ENCODE measurements around the gene RBFOX2.

DNA sequence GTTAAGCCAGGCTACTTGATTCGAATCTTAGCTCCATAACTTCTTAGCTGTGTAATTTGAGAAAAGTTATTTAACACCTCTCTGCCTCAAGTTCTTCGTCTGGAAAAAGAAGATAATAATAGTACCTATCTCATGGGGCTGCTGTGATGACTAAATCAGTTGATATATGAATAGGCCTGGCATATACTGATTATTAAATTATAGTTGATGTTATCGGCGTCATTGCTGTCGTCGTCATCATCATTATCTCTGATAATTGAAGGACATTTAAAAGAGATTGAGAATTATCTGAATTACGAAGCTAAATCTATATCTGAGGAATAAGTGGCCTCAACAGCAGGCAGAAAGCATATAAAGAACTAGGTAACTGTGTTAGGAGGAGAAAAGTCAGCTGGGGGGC lies 165.9 kb downstream of the RBFOX2 start:
- TF ChIP-seq POLR2AphosphoS5 (IDR thresholded peaks at IDR 0.05; ENCODE audit: low read depth, low read length) (no peak), TAF1 (IDR thresholded peaks at IDR 0.05; ENCODE audit: borderline replicate concordance, insufficient read depth, low read length) (no peak), SIN3A (IDR thresholded peaks at IDR 0.05; ENCODE audit: borderline replicate concordance, insufficient read depth, low read length) (no peak), FOXP2 (optimal IDR thresholded peaks at IDR 0.05; ENCODE audit: borderline replicate concordance, extremely low read depth, extremely low read length, insufficient read depth) (no peak)
- TF ChIP-seq, protein P1, sequence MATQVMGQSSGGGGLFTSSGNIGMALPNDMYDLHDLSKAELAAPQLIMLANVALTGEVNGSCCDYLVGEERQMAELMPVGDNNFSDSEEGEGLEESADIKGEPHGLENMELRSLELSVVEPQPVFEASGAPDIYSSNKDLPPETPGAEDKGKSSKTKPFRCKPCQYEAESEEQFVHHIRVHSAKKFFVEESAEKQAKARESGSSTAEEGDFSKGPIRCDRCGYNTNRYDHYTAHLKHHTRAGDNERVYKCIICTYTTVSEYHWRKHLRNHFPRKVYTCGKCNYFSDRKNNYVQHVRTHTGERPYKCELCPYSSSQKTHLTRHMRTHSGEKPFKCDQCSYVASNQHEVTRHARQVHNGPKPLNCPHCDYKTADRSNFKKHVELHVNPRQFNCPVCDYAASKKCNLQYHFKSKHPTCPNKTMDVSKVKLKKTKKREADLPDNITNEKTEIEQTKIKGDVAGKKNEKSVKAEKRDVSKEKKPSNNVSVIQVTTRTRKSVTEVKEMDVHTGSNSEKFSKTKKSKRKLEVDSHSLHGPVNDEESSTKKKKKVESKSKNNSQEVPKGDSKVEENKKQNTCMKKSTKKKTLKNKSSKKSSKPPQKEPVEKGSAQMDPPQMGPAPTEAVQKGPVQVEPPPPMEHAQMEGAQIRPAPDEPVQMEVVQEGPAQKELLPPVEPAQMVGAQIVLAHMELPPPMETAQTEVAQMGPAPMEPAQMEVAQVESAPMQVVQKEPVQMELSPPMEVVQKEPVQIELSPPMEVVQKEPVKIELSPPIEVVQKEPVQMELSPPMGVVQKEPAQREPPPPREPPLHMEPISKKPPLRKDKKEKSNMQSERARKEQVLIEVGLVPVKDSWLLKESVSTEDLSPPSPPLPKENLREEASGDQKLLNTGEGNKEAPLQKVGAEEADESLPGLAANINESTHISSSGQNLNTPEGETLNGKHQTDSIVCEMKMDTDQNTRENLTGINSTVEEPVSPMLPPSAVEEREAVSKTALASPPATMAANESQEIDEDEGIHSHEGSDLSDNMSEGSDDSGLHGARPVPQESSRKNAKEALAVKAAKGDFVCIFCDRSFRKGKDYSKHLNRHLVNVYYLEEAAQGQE (IDR thresholded peaks at IDR 0.05; ENCODE audit: insufficient read depth in 1 of 2, low read depth in 2 of 2, low read length in 2 of 2), result no peak
